Thyroid gland (tissue), 4 donors: ENCODE measurements around the gene TNIK. TPM values are rescaled to one million over a fixed set of nuclear protein-coding genes. Genes with fewer than 3 reads are reported as not detected.
"Not testable (repeated sequence)": the region's sequence is repeated elsewhere in the genome, so short reads cannot be mapped to it uniquely, and the experiment has no call there.

Experiments
- DNase-seq, 2 donors: peaks; one replicate each; pipeline ENCODE4 v3.0.0-alpha.2; 2019
- H3K27ac ChIP-seq, 3 donors: fragments of 200-600 bp; sonication (generic); 1 replicate in 2 of 3; 2 replicates in 1 of 3; pipeline ENCODE4 v1.5.1; 2016 to 2019; ENCODE audit warnings: mild to moderate bottlenecking in 1 of 3, moderate library complexity in 1 of 3
- H3K27me3 ChIP-seq: fragments of 200-600 bp; sonication (generic); one replicate; pipeline ENCODE4 v1.5.1; 2019
- H3K36me3 ChIP-seq, 2 donors: fragments of 200-600 bp; sonication (generic); one replicate each; pipeline ENCODE4 v1.5.1; 2016 to 2019
- H3K4me1 ChIP-seq, 2 donors: fragments of 200-600 bp; sonication (generic); one replicate each; pipeline ENCODE4 v1.5.1; 2017 to 2019
- H3K4me3 ChIP-seq, 3 donors: fragments of 200-600 bp; sonication (generic); replicated peaks in 1 of 3; 1 replicate in 2 of 3; 2 replicates in 1 of 3; pipeline ENCODE4 v1.5.1; 2016; ENCODE audit warnings: mild to moderate bottlenecking in 1 of 3
- H3K9me3 ChIP-seq: fragments of 200-600 bp; sonication (generic); one replicate; pipeline ENCODE4 v1.5.1; 2017
- CTCF ChIP-seq, 6 experiments: fragments of 200-600 bp in 3 of 6; fragments of 450-650 bp in 3 of 6; sonication (generic) in 3 of 6; IDR thresholded peaks; one replicate each; pipeline ENCODE4 v1.5.1; 2016 to 2019; ENCODE audit warnings: antibody characterized with exemption in 6 of 6, mild to moderate bottlenecking in 2 of 6, inconsistent platforms in 1 of 6, moderate library complexity in 1 of 6
- POLR2A ChIP-seq, 2 donors: fragments of 450-650 bp; IDR thresholded peaks; one replicate each; pipeline ENCODE4 v1.6.1; 2017; ENCODE audit warnings: antibody characterized with exemption in 2 of 2, mild to moderate bottlenecking in 2 of 2, moderate library complexity in 1 of 2
- WGBS, 2 donors: methylation state at CpG; one replicate each; pipeline ENCODE4 v1.1.5; 2017; 5-methylcytosine and 5-hydroxymethylcytosine counted together
- intact Hi-C: fragments of 100-400 bp; cut with DNase I; formaldehyde crosslinking; loops from one replicate; pipeline ENCODE4 v1.15.1; 2023
- total RNA-seq, 4 donors: library from RNA; depleted of rRNA; stranded (reverse); fragments of >200 nt; gene quantifications; one replicate each; pipeline ENCODE4 v1.2.3, GENCODE V29; 2016

Gene TNIK
- total RNA-seq, 4 donors from 2014 or later: 29.7 to 84.1 (median 48.9) TPM

- Histone ChIP-seq H3K4me3 (no peak overlapping the region), H3K4me1 (no peaks in the 10 kb centered on the region), H3K27ac (no peak overlapping the region), H3K9me3 (no peaks in the 10 kb centered on the region), H3K27me3 (no peaks in the 10 kb centered on the region), H3K36me3 (no peaks in the 10 kb centered on the region)
- 65 to 71% methylated on average over 1 of the region's 1 CpG for WGBS, 2 donors
- intact Hi-C loops: no loop called here
- DNase-seq: no peak
- TF ChIP-seq CTCF (IDR thresholded peaks at IDR 0.05) (no peak), POLR2A (IDR thresholded peaks at IDR 0.05) (no peak)
Observed at GRCh38 chr3:171125010-171125409, 335.2 kb downstream of the TNIK start.

- Histone ChIP-seq H3K4me3 (no peak overlapping the region), H3K9me3 (no peaks in the 10 kb centered on the region), H3K4me1 (no peaks in the 10 kb centered on the region), H3K27ac (no peak overlapping the region), H3K27me3 (no peaks in the 10 kb centered on the region), H3K36me3 (no peaks in the 10 kb centered on the region)
- no peak for DNase-seq
- TF ChIP-seq POLR2A (IDR thresholded peaks at IDR 0.05) (no peak), CTCF (IDR thresholded peaks at IDR 0.05) (no peak)
- intact Hi-C loops: no loop called here
Observed at GRCh38 chr3:171123915-171124314, 336.3 kb downstream of the TNIK start.

- H3K27ac ChIP-seq: no peak overlapping the region
- H3K4me3 ChIP-seq: no peak overlapping the region
- WGBS, 2 donors: 89% methylated on average over 2 of the region's 2 CpGs
- TF ChIP-seq POLR2A (IDR thresholded peaks at IDR 0.05) (no peak), CTCF (IDR thresholded peaks at IDR 0.05) (no peak)
- DNase-seq: no peak
- H3K27me3 ChIP-seq: no peaks in the 10 kb centered on the region
- intact Hi-C loops: no loop called here
- no peaks in the 10 kb centered on the region for H3K9me3 ChIP-seq
- H3K36me3 ChIP-seq: no peaks in the 10 kb centered on the region
- H3K4me1 ChIP-seq: no peaks in the 10 kb centered on the region
Observed at GRCh38 chr3:171122861-171123260, 337.3 kb downstream of the TNIK start.

GRCh38 chr3:171122240-171122639, 338.0 kb downstream of the TNIK start:
- no peak for DNase-seq
- Histone ChIP-seq H3K27me3 (no peaks in the 10 kb centered on the region), H3K27ac (no peak overlapping the region), H3K4me1 (no peaks in the 10 kb centered on the region), H3K4me3 (no peak overlapping the region), H3K36me3 (no peaks in the 10 kb centered on the region), H3K9me3 (no peaks in the 10 kb centered on the region)
- intact Hi-C loops: no loop called here
- WGBS, 2 donors: 79 to 83% methylated on average over 3 of the region's 3 CpGs
- TF ChIP-seq CTCF (IDR thresholded peaks at IDR 0.05) (no peak), POLR2A (IDR thresholded peaks at IDR 0.05) (no peak)

- Histone ChIP-seq H3K4me3 (no peak overlapping the region), H3K36me3 (no peaks in the 10 kb centered on the region), H3K27ac (no peak overlapping the region), H3K9me3 (no peaks in the 10 kb centered on the region), H3K27me3 (no peaks in the 10 kb centered on the region), H3K4me1 (no peaks in the 10 kb centered on the region)
- DNase-seq: no peak
- TF ChIP-seq POLR2A (IDR thresholded peaks at IDR 0.05) (no peak), CTCF (IDR thresholded peaks at IDR 0.05) (no peak)
- intact Hi-C loops: no loop called here
Observed at GRCh38 chr3:171121801-171122200, 338.4 kb downstream of the TNIK start.

GRCh38 chr3:171119402-171119801, 340.8 kb downstream of the TNIK start:
- H3K9me3 ChIP-seq, H3K27ac ChIP-seq, H3K27me3 ChIP-seq, H3K36me3 ChIP-seq, H3K4me3 ChIP-seq, DNase-seq, H3K4me1 ChIP-seq, intact Hi-C loops: not testable (repeated sequence)
- WGBS, 2 donors: 97% methylated on average over 3 of the region's 3 CpGs

GRCh38 chr3:171118993-171119392, 341.2 kb downstream of the TNIK start:
- H3K9me3 ChIP-seq, H3K4me3 ChIP-seq, intact Hi-C loops, H3K36me3 ChIP-seq, DNase-seq, H3K27me3 ChIP-seq, H3K27ac ChIP-seq, H3K4me1 ChIP-seq: not testable (repeated sequence)
- WGBS, 2 donors: 88 to 91% methylated on average over 3 of the region's 3 CpGs
